ENCODE data around the gene ATP6V1A. TPM values are rescaled to one million over a fixed set of nuclear protein-coding genes. Genes with fewer than 3 reads are reported as not detected.

ATP6V1A gene
- total RNA-seq, 1 experiment from 2014 or later = 73.4 TPM

DNA sequence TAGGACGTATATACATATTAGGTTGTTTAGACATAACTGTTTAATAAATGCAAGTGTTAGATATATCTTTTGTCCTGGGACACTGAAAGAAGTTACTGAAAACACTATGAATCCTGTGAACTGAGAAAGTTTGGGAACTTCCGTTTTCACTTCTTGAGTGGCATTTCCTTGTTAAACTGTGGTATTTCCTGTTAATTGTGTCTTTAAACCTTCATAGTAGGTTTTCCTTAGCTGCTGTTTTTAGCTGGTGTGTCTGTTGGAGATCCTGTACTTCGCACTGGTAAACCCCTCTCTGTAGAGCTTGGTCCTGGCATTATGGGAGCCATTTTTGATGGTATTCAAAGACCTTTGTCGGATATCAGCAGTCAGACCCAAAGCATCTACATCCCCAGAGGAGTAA, 37.1 kb downstream of the ATP6V1A start:
- Histone ChIP-seq H3K27me3 (ENCODE audit: insufficient read depth, low read length) (no peaks in the 10 kb centered on the region), H3K27ac (ENCODE audit: insufficient read length, low read depth, low read length) (peak overlapping the region; percentile 93), H3T11ph (ENCODE audit: low read length) (peak overlapping the region; percentile 36), H3K4me1 (ENCODE audit: insufficient read depth, low read length) (peaks cover 3% of the 10 kb centered on the region; the same call in 1 of the 2 replicates), H2AK5ac (ENCODE audit: insufficient read length, low read length) (no peak overlapping the region), H2BK15ac (ENCODE audit: low read depth, low read length) (no peak overlapping the region), H3K4me2 (ENCODE audit: insufficient read depth, insufficient read length, low read length) (no peak overlapping the region), H4K5ac (ENCODE audit: insufficient read length, low read depth, low read length) (no peak overlapping the region), H3K14ac (ENCODE audit: insufficient read depth, low read length) (no peak overlapping the region), H3K23ac (ENCODE audit: insufficient read length, low read depth, low read length) (no peak overlapping the region), H2AFZ (ENCODE audit: low read length) (no peak overlapping the region), H3K56ac (ENCODE audit: insufficient read length, low read depth, low read length) (no peak overlapping the region), H3K4ac (ENCODE audit: low read depth, low read length) (no peak overlapping the region), H2BK5ac (ENCODE audit: insufficient read length, low read length) (no peak overlapping the region), H3K23me2 (ENCODE audit: insufficient read length, low read depth, low read length, poor library complexity, severe bottlenecking) (no peaks in the 10 kb centered on the region), H4K91ac (ENCODE audit: insufficient read length, low read depth, low read length) (no peak overlapping the region), H3K9ac (ENCODE audit: extremely low read depth, insufficient read length, low read length) (peak overlapping the region; percentile 33), H3K9me3 (ENCODE audit: control insufficient read depth, low read depth, low read length) (no peaks in the 10 kb centered on the region), H2BK120ac (ENCODE audit: low read depth, low read length, poor library complexity, severe bottlenecking) (no peak overlapping the region), H4K8ac (replicated peaks; ENCODE audit: insufficient read length, low read depth, low read length) (no peak overlapping the region), H4K20me1 (ENCODE audit: control insufficient read depth, insufficient read depth, insufficient read length) (no peaks in the 10 kb centered on the region), H3K79me2 (ENCODE audit: insufficient read depth, low read length) (no peaks in the 10 kb centered on the region), H3K18ac (ENCODE audit: insufficient read length, low read depth, low read length) (no peak overlapping the region), H2BK20ac (ENCODE audit: low read depth, low read length, poor library complexity, severe bottlenecking) (no peak overlapping the region), H2BK12ac (ENCODE audit: insufficient read length, low read depth, low read length) (no peak overlapping the region), H3K79me1 (ENCODE audit: insufficient read depth, low read depth, low read length, poor library complexity, severe bottlenecking) (no peaks in the 10 kb centered on the region)
- no peak overlapping the region for H3K4me3 Mint-ChIP-seq
- peaks cover 4 to 20% (median 9%) of the 10 kb centered on the region in 3 experiments; a peak in 6 of 7 replicates for H3K36me3 Mint-ChIP-seq (ENCODE audit: insufficient read depth in 1 of 3, low read depth in 3 of 3)
- H3K9me3 Mint-ChIP-seq = no peaks in the 10 kb centered on the region
- peaks cover 3 to 9% of the 10 kb centered on the region in 2 experiments; a peak in 3 of 4 replicates for H3K4me1 Mint-ChIP-seq
- TF ChIP-seq, protein P1, sequence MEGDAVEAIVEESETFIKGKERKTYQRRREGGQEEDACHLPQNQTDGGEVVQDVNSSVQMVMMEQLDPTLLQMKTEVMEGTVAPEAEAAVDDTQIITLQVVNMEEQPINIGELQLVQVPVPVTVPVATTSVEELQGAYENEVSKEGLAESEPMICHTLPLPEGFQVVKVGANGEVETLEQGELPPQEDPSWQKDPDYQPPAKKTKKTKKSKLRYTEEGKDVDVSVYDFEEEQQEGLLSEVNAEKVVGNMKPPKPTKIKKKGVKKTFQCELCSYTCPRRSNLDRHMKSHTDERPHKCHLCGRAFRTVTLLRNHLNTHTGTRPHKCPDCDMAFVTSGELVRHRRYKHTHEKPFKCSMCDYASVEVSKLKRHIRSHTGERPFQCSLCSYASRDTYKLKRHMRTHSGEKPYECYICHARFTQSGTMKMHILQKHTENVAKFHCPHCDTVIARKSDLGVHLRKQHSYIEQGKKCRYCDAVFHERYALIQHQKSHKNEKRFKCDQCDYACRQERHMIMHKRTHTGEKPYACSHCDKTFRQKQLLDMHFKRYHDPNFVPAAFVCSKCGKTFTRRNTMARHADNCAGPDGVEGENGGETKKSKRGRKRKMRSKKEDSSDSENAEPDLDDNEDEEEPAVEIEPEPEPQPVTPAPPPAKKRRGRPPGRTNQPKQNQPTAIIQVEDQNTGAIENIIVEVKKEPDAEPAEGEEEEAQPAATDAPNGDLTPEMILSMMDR (conservative IDR thresholded peaks at IDR 0.05) = no peak
- peak overlapping the region; percentile 68 to 90 (median 76); a peak in 4 of 7 replicates for H3K27ac Mint-ChIP-seq
- WGBS (ENCODE audit: extremely low coverage, insufficient read length, low lambda C conversion rate) = no CpG with 5 or more reads among the region's 4 CpGs
- DNase-seq = no peak
- no peaks in the 10 kb centered on the region for H3K27me3 Mint-ChIP-seq (ENCODE audit: low read depth)
